Measurements from ENCODE around the gene SIVA1.

Gene SIVA1

DNA sequence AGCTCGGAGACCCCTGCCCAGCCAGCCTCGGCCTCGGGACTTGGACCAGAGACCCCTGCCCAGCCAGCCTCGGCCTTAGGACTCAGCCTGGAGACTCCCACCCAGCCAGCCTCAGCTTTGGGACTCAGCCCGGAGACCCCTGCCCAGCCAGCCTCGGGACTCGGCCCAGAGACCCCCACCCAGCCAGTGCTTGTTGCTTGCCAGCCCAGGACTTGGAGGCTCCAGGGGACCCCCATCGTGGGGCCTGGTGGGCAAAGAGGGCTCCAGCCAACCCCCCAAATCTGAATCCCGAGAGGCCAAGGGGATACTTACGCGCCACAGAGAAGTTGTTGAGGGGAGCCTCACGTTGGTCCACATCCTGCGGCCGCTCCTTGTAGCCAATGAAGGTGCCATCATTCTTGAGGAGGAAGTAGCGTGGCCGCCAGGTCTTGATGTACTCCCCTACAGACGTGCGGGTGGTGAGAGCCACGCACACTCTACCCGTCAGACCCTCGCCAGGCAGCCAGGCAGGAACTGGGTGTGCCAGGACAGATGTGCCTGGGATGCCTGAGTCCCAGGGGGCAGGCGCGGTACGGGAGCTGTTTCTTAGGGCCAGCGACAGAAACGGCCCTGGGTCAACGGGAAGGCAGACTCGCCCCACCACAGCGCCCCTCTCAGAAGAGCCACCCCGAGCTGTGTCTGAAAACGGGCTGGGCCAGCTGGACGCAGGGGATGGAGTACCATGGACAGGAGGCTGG is 27.0 kb downstream of the SIVA1 start:
- Histone ChIP-seq H3K4me2 (ENCODE audit: low read length) (no peak overlapping the region), H3K27ac (no peak overlapping the region), H3K36me3 (ENCODE audit: control insufficient read depth, insufficient read depth, low read length) (no peaks in the 10 kb centered on the region), H3K9me3 (ENCODE audit: control insufficient read depth, low read length) (no peaks in the 10 kb centered on the region), H3K79me2 (peaks cover 6% of the 10 kb centered on the region), H3K27me3 (ENCODE audit: control insufficient read depth, insufficient read depth, low read length) (no peaks in the 10 kb centered on the region), H3K9ac (no peak overlapping the region), H3K4me1 (no peaks in the 10 kb centered on the region), H2AFZ (no peak overlapping the region), H3K4me3 (ENCODE audit: low read depth, low read length) (no peak overlapping the region)
- no peak for TF ChIP-seq CTCF (IDR thresholded peaks at IDR 0.05)

- Histone ChIP-seq H3K9ac (no peak overlapping the region), H2AFZ (no peak overlapping the region), H3K36me3 (ENCODE audit: control insufficient read depth, insufficient read depth, low read length) (no peaks in the 10 kb centered on the region), H3K27ac (no peak overlapping the region), H3K4me3 (ENCODE audit: low read depth, low read length) (no peak overlapping the region), H3K4me1 (no peaks in the 10 kb centered on the region), H3K9me3 (ENCODE audit: control insufficient read depth, low read length) (no peaks in the 10 kb centered on the region), H3K4me2 (ENCODE audit: low read length) (no peak overlapping the region), H3K79me2 (peaks cover 6% of the 10 kb centered on the region), H3K27me3 (ENCODE audit: control insufficient read depth, insufficient read depth, low read length) (no peaks in the 10 kb centered on the region)
- TF ChIP-seq CTCF (IDR thresholded peaks at IDR 0.05), result no peak
These were observed 27.6 kb downstream of the SIVA1 start for GRCh38 chr14:104780513-104781030.

DNA sequence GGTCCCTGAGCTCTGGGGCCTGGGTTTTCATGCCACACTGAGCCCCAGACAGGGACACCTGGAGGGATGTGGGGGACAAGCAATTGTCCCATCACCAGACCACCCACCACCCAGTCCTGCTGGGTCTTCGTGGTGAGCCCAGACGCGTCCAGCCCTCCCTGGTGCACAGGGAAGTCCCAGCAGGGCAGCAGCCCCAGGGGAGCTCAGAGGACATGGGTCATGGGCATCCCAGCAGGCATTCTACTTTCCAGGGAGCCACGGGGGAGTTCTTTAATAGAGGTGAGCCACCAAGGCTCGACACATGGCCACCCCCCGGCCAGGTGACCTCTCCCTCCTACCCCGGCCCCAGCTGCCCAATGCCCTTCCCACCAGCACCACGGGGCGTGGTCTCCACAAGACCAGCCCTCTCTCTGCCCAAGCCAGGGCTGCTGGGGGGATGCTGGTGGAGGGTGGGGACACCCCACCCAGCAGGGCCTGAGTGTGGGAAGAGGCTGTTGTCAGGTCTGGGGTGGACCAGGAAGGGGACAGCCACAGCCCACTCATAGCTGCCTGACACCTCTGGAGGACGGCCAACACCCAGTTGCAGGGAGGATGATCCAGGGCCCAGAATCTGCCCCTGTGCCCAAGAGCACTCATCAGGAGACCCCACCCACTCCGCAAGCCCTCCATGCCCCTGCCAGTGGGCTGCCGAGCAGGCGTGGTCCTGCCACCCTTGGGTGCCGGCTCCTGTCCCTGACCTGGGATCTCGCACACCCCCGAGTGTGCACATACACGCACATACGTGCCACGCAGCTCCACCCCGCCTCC is 28.5 kb downstream of the SIVA1 start:
- Histone ChIP-seq H3K4me3 (ENCODE audit: low read depth, low read length) (no peak overlapping the region), H3K9me3 (ENCODE audit: control insufficient read depth, low read length) (no peaks in the 10 kb centered on the region), H3K4me1 (no peaks in the 10 kb centered on the region), H3K79me2 (peaks cover 6% of the 10 kb centered on the region), H3K36me3 (ENCODE audit: control insufficient read depth, insufficient read depth, low read length) (no peaks in the 10 kb centered on the region), H2AFZ (no peak overlapping the region), H3K9ac (no peak overlapping the region), H3K27me3 (ENCODE audit: control insufficient read depth, insufficient read depth, low read length) (no peaks in the 10 kb centered on the region), H3K4me2 (ENCODE audit: low read length) (no peak overlapping the region), H3K27ac (no peak overlapping the region)
- no peak for TF ChIP-seq CTCF (IDR thresholded peaks at IDR 0.05)

GRCh38 chr14:104782086-104782807 is 29.3 kb downstream of the SIVA1 start:
- H3K79me2 ChIP-seq, result peaks cover 6% of the 10 kb centered on the region
- no peak overlapping the region for H3K4me3 ChIP-seq (ENCODE audit: low read depth, low read length)
- H3K27me3 ChIP-seq (ENCODE audit: control insufficient read depth, insufficient read depth, low read length), result no peaks in the 10 kb centered on the region
- no peak overlapping the region for H3K27ac ChIP-seq
- TF ChIP-seq CTCF (IDR thresholded peaks at IDR 0.05), result no peak
- no peaks in the 10 kb centered on the region for H3K9me3 ChIP-seq (ENCODE audit: control insufficient read depth, low read length)
- H3K4me2 ChIP-seq (ENCODE audit: low read length), result no peak overlapping the region
- H2AFZ ChIP-seq, result no peak overlapping the region
- no peaks in the 10 kb centered on the region for H3K4me1 ChIP-seq
- H3K36me3 ChIP-seq (ENCODE audit: control insufficient read depth, insufficient read depth, low read length), result no peaks in the 10 kb centered on the region
- H3K9ac ChIP-seq, result no peak overlapping the region
